K562 (cell line): Measurements from ENCODE around the gene FOSL1. TPM values are rescaled to one million over a fixed set of nuclear protein-coding genes. Genes with fewer than 3 reads are reported as not detected.
A peak's percentile ranks its signal among the peaks of the same experiment; 100 is the strongest.

ENCODE experiments used
- CAMTA2 ChIP-seq: fragments of 250-450 bp; sonication (Bioruptor Pico); conservative IDR thresholded peaks from 2 replicates; pipeline ENCODE4 v1.5.1; 2022
- CBFA2T2 ChIP-seq: fragments of 450-650 bp; conservative IDR thresholded peaks from 2 replicates; pipeline ENCODE4 v1.6.1; 2017; ENCODE audit warnings: mild to moderate bottlenecking
- CTBP1 ChIP-seq: fragments of 450-650 bp; IDR thresholded peaks from 2 replicates; pipeline ENCODE4 v1.6.1; 2016; ENCODE audit warnings: borderline replicate concordance
- EZH2 ChIP-seq: IDR thresholded peaks from 2 replicates; pipeline ENCODE4 v1.6.1; 2012; ENCODE audit warnings: low read depth, mild to moderate bottlenecking, inconsistent platforms, low read length, borderline replicate concordance
- KDM4B ChIP-seq, 2 experiments: fragments of 450-650 bp in 1 of 2; sonication (generic) in 1 of 2; IDR thresholded peaks; 2 replicates each; pipeline ENCODE4 v1.6.1; 2016 to 2017; ENCODE audit warnings: borderline replicate concordance in 2 of 2, antibody characterized with exemption in 1 of 2, low read depth in 1 of 2, mild to moderate bottlenecking in 1 of 2
- KLF16 ChIP-seq: IDR thresholded peaks from 2 replicates; pipeline ENCODE4 v1.6.1; 2016; ENCODE audit warnings: antibody characterized with exemption
- MEF2D ChIP-seq: conservative IDR thresholded peaks from 2 replicates; pipeline ENCODE4 v1.6.1; 2016; ENCODE audit warnings: low read depth, missing genetic modification characterization, missing compliant biosample characterization
- NFATC3 ChIP-seq: fragments of 450-650 bp; IDR thresholded peaks from 2 replicates; pipeline ENCODE4 v1.6.1; 2017; ENCODE audit warnings: mild to moderate bottlenecking
- POLR2AphosphoS2 ChIP-seq: IDR thresholded peaks from 2 replicates; pipeline ENCODE4 v1.6.1; 2012; ENCODE audit warnings: low read length, improper control_type of control experiment
- SETDB1 ChIP-seq: IDR thresholded peaks from one replicate; pipeline ENCODE4 v1.6.1; 2012; ENCODE audit warnings: low read length, control low read depth, inconsistent platforms
- SMAD2 ChIP-seq: fragments of 150-350 bp; IDR thresholded peaks from 2 replicates; pipeline ENCODE4 v1.6.1; 2014; ENCODE audit warnings: low read depth, mild to moderate bottlenecking, low read length
- ZBED1 ChIP-seq: IDR thresholded peaks from 2 replicates; pipeline ENCODE4 v1.6.1; 2014
- ZC3H4 ChIP-seq: sonication (generic); formaldehyde crosslinking; IDR thresholded peaks from 2 replicates; pipeline ENCODE4 v1.9.0; 2021; ENCODE audit warnings: missing genetic modification reagents, borderline replicate concordance
- ZNF165 ChIP-seq: fragments of 250-450 bp; sonication (Bioruptor Pico); IDR thresholded peaks from 2 replicates; pipeline ENCODE4 v1.4.0; 2020; ENCODE audit warnings: borderline replicate concordance
- ZNF41 ChIP-seq: fragments of 250-450 bp; sonication (Bioruptor Pico); conservative IDR thresholded peaks from 2 replicates; pipeline ENCODE4 v1.4.0; 2020; ENCODE audit warnings: mild to moderate bottlenecking
- ZNF766 ChIP-seq: fragments of 200-800 bp; sonication (Bioruptor generic); conservative IDR thresholded peaks from 2 replicates; pipeline ENCODE4 v1.6.1; 2016; ENCODE audit warnings: missing genetic modification characterization, missing compliant biosample characterization
- ZNF77 ChIP-seq: fragments of 250-450 bp; sonication (Bioruptor Pico); IDR thresholded peaks from 2 replicates; pipeline ENCODE4 v1.5.0; 2020
- polyA plus RNA-seq, 8 experiments: library from polyadenylated mRNA; depleted of rRNA in 4 of 8; stranded (reverse) in 5 of 8; unstranded in 3 of 8; fragments of >200 nt; fragmentation: Nextera tagmentation in 2 of 8; fragmentation: Illumina TruSeq in 1 of 8; extraction: Ambion mirVana in 2 of 8; extraction: Trizol in 1 of 8; gene quantifications; 2 replicates each; pipeline versions ENCODE4 v1.2.1 to v1.2.3, GENCODE V29; 2011 to 2014; ENCODE audit warnings: inconsistent platforms in 1 of 8, missing spikeins in 1 of 8
- total RNA-seq, 7 experiments: library from RNA; depleted of rRNA in 6 of 7; stranded (reverse); fragments of >200 nt in 6 of 7; fragmentation: Illumina TruSeq in 2 of 7; extraction: Trizol in 2 of 7; gene quantifications; 2 replicates each; pipeline versions ENCODE4 v1.2.1 to v1.2.3, GENCODE V29; 2011 to 2021; ENCODE audit warnings: low replicate concordance in 1 of 7
- TF ChIP-seq, protein P1 (sequence below): fragments of 250-450 bp; sonication (Bioruptor Pico); IDR thresholded peaks from 2 replicates; pipeline ENCODE4 v1.5.0; 2020; ENCODE audit warnings: mild to moderate bottlenecking
- TF ChIP-seq, protein P2 (sequence below): fragments of 250-450 bp; sonication (Bioruptor Pico); IDR thresholded peaks from 2 replicates; pipeline ENCODE4 v1.4.0; 2020; ENCODE audit warnings: borderline replicate concordance
- TF ChIP-seq, protein P3 (sequence below): fragments of 450-650 bp; IDR thresholded peaks from 2 replicates; pipeline ENCODE4 v1.6.1; 2016; ENCODE audit warnings: antibody characterized with exemption
- TF ChIP-seq, protein P4 (sequence below), 3 experiments: fragments of 200-800 bp in 1 of 3; sonication (Bioruptor generic) in 1 of 3; sonication (generic) in 1 of 3; formaldehyde crosslinking in 1 of 3; IDR thresholded peaks; 2 replicates each; pipeline versions ENCODE4 v1.6.1 to v1.8.0; 2016 to 2022; ENCODE audit warnings: mild to moderate bottlenecking in 2 of 3, missing compliant biosample characterization in 2 of 3, missing genetic modification characterization in 2 of 3, missing genetic modification reagents in 1 of 3
- TF ChIP-seq, protein P5 (sequence below): sonication (generic); formaldehyde crosslinking; IDR thresholded peaks from 2 replicates; pipeline ENCODE4 v1.8.1; 2023; ENCODE audit warnings: mild to moderate bottlenecking, missing genetic modification reagents

FOSL1 gene
- total and polyA plus RNA-seq, 9 of the 15 experiments (the other 6 are each of a cell fraction or from before 2014, with no cell fraction given) = 3.5 to 39.6 (median 10.0) TPM

DNA sequence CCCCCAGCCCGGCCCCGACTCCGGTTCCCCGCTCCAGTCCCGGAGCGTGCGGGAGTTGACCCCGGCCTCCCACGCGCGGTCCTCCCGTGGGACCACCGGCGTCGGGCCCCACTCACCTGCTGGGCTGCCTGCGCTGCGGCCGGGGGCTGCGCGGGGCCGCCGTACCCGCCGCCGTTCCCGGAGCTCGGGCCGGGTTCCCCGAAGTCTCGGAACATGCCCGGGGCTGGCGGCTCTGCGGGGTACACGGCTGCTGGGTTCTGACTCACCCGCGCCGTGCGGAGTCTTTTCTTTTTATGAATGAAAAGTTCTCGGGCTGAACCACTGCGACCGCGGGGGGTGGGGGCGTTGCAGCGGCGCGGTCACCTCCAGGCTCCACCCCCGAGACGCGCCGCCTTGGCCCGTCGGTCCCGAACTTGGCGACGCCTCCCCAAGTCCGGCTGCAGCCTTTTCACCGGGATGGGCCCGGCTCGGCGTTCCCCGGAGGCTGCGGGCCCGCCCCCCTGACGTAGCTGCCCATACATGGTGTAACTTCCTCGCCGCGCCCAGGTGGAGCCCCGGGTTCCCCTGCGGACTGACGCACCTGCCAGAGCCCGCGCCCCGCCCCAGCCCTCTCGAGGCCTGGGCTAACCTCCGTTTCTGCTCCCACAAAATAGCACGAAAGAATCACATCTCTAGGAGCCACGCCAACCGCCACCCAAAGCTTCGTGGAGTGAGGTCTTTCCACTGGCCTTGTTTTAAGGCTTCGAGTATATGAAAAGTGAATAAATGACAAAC lies at the start of gene FOSL1 (continued):
- no peak for TF ChIP-seq NFATC3
- TF ChIP-seq, protein P1, sequence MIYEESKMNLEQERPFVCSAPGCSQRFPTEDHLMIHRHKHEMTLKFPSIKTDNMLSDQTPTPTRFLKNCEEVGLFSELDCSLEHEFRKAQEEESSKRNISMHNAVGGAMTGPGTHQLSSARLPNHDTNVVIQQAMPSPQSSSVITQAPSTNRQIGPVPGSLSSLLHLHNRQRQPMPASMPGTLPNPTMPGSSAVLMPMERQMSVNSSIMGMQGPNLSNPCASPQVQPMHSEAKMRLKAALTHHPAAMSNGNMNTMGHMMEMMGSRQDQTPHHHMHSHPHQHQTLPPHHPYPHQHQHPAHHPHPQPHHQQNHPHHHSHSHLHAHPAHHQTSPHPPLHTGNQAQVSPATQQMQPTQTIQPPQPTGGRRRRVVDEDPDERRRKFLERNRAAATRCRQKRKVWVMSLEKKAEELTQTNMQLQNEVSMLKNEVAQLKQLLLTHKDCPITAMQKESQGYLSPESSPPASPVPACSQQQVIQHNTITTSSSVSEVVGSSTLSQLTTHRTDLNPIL (CRISPR knock-in tag) = no peak
- no peak for TF ChIP-seq KLF16
- no peak for TF ChIP-seq CBFA2T2
- peak; percentile 70; the same call in 1 of the 2 replicates for TF ChIP-seq ZNF766
- TF ChIP-seq SMAD2 = no peak
- no peak for TF ChIP-seq KDM4B (IDR thresholded peaks at IDR 0.05; ENCODE audit: borderline replicate concordance in 2 of 2, low read depth in 1 of 2)
- TF ChIP-seq, protein P2, sequence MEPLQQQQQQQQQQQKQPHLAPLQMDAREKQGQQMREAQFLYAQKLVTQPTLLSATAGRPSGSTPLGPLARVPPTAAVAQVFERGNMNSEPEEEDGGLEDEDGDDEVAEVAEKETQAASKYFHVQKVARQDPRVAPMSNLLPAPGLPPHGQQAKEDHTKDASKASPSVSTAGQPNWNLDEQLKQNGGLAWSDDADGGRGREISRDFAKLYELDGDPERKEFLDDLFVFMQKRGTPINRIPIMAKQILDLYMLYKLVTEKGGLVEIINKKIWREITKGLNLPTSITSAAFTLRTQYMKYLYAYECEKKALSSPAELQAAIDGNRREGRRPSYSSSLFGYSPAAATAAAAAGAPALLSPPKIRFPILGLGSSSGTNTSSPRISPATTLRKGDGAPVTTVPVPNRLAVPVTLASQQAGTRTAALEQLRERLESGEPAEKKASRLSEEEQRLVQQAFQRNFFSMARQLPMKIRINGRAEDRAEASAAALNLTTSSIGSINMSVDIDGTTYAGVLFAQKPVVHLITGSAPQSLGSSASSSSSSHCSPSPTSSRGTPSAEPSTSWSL (CRISPR knock-in tag) = no peak
- TF ChIP-seq, protein P3, sequence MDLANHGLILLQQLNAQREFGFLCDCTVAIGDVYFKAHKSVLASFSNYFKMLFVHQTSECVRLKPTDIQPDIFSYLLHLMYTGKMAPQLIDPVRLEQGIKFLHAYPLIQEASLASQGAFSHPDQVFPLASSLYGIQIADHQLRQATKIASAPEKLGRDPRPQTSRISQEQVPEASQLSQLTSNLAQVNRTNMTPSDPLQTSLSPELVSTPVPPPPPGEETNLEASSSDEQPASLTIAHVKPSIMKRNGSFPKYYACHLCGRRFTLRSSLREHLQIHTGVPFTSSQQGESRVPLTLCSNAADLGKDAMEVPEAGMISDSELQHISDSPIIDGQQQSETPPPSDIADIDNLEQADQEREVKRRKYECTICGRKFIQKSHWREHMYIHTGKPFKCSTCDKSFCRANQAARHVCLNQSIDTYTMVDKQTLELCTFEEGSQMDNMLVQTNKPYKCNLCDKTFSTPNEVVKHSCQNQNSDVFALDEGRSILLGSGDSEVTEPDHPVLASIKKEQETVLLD = no peak
- TF ChIP-seq MEF2D = no peak
- TF ChIP-seq ZNF165 = no peak
- TF ChIP-seq CTBP1 = peak; percentile 90
- TF ChIP-seq, protein P4, sequence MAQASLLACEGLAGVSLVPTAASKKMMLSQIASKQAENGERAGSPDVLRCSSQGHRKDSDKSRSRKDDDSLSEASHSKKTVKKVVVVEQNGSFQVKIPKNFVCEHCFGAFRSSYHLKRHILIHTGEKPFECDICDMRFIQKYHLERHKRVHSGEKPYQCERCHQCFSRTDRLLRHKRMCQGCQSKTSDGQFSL (CRISPR knock-in tag; IDR thresholded peaks at IDR 0.05) = no peak
- TF ChIP-seq, protein P4 (tag; IDR thresholded peaks at IDR 0.05) = no peak
- no peak for TF ChIP-seq EZH2
- no peak for TF ChIP-seq ZNF41 (CRISPR knock-in tag)
- no peak for TF ChIP-seq CAMTA2 (CRISPR knock-in tag)
- TF ChIP-seq ZC3H4 (CRISPR knock-in tag) = no peak
- TF ChIP-seq ZBED1 = no peak
- no peak for TF ChIP-seq POLR2AphosphoS2
- TF ChIP-seq, protein P5, sequence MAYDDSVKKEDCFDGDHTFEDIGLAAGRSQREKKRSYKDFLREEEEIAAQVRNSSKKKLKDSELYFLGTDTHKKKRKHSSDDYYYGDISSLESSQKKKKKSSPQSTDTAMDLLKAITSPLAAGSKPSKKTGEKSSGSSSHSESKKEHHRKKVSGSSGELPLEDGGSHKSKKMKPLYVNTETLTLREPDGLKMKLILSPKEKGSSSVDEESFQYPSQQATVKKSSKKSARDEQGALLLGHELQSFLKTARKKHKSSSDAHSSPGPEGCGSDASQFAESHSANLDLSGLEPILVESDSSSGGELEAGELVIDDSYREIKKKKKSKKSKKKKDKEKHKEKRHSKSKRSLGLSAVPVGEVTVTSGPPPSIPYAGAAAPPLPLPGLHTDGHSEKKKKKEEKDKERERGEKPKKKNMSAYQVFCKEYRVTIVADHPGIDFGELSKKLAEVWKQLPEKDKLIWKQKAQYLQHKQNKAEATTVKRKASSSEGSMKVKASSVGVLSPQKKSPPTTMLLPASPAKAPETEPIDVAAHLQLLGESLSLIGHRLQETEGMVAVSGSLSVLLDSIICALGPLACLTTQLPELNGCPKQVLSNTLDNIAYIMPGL (CRISPR knock-in tag) = no peak
- TF ChIP-seq ZNF77 = no peak
- no peak for TF ChIP-seq SETDB1
